H9 (cell line): ENCODE data around the gene TRIM67. TPM values are rescaled to one million over a fixed set of nuclear protein-coding genes. Genes with fewer than 3 reads are reported as not detected.

Source experiments
- DNase-seq: peaks from one replicate; pipeline ENCODE4 v3.0.0-alpha.2; 2017
- H2AFZ ChIP-seq: one replicate; pipeline ENCODE4 v1.6.1; 2013; ENCODE audit warnings: mild to moderate bottlenecking, low read length, control low read depth, moderate library complexity
- H2AK5ac ChIP-seq: 2 replicates; pipeline ENCODE4 v1.6.1; 2013; ENCODE audit warnings: low read length, control low read depth, mixed read lengths; ENCODE audit not compliant: insufficient read length
- H2BK120ac ChIP-seq: one replicate; pipeline ENCODE4 v1.6.1; 2013; ENCODE audit warnings: low read depth, mild to moderate bottlenecking, low read length, control low read depth, inconsistent platforms; ENCODE audit not compliant: poor library complexity, severe bottlenecking
- H2BK12ac ChIP-seq: 2 replicates; pipeline ENCODE4 v1.6.1; 2013; ENCODE audit warnings: low read length, control low read depth, mixed read lengths, low read depth; ENCODE audit not compliant: insufficient read length
- H2BK15ac ChIP-seq: 2 replicates; pipeline ENCODE4 v1.6.1; 2013; ENCODE audit warnings: low read depth, low read length, control low read depth
- H2BK20ac ChIP-seq: one replicate; pipeline ENCODE4 v1.6.1; 2013; ENCODE audit warnings: low read depth, mild to moderate bottlenecking, low read length, control low read depth, inconsistent platforms; ENCODE audit not compliant: poor library complexity, severe bottlenecking
- H2BK5ac ChIP-seq: 2 replicates; pipeline ENCODE4 v1.6.1; 2013; ENCODE audit warnings: low read length, control low read depth, mixed read lengths; ENCODE audit not compliant: insufficient read length
- H3K14ac ChIP-seq: 2 replicates; pipeline ENCODE4 v1.6.1; 2013; ENCODE audit warnings: low read length, control low read depth; ENCODE audit not compliant: insufficient read depth
- H3K18ac ChIP-seq: 2 replicates; pipeline ENCODE4 v1.6.1; 2013; ENCODE audit warnings: low read depth, mild to moderate bottlenecking, mixed read lengths, low read length, control low read depth; ENCODE audit not compliant: insufficient read length
- H3K23ac ChIP-seq: 2 replicates; pipeline ENCODE4 v1.6.1; 2013; ENCODE audit warnings: low read length, control low read depth, mixed read lengths, low read depth; ENCODE audit not compliant: insufficient read length
- H3K23me2 ChIP-seq: 2 replicates; pipeline ENCODE4 v1.6.1; 2013; ENCODE audit warnings: low read depth, mild to moderate bottlenecking, mixed read lengths, low read length, control low read depth; ENCODE audit not compliant: insufficient read length, poor library complexity, severe bottlenecking
- H3K27ac ChIP-seq: 2 replicates; pipeline ENCODE4 v1.5.1; 2013; ENCODE audit warnings: low read length, control low read depth, mixed read lengths, low read depth; ENCODE audit not compliant: insufficient read length
- H3K27me3 ChIP-seq: 2 replicates; pipeline ENCODE4 v1.6.1; 2013; ENCODE audit warnings: low read length, control low read depth, inconsistent platforms; ENCODE audit not compliant: insufficient read depth
- H3K4ac ChIP-seq: 2 replicates; pipeline ENCODE4 v1.6.1; 2013; ENCODE audit warnings: low read depth, mild to moderate bottlenecking, control low read depth, inconsistent platforms, low read length, moderate library complexity
- H3K4me1 ChIP-seq: 2 replicates; pipeline ENCODE4 v1.6.1; 2013; ENCODE audit warnings: low read length, control low read depth, inconsistent platforms; ENCODE audit not compliant: insufficient read depth
- H3K4me2 ChIP-seq: 2 replicates; pipeline ENCODE4 v1.6.1; 2013; ENCODE audit warnings: low read length, control low read depth, mixed read lengths; ENCODE audit not compliant: insufficient read length, insufficient read depth
- H3K56ac ChIP-seq: 2 replicates; pipeline ENCODE4 v1.6.1; 2013; ENCODE audit warnings: low read depth, mild to moderate bottlenecking, mixed read lengths, low read length, control low read depth; ENCODE audit not compliant: insufficient read length
- H3K79me1 ChIP-seq: 2 replicates; pipeline ENCODE4 v1.6.1; 2013; ENCODE audit warnings: low read depth, mild to moderate bottlenecking, moderate library complexity, low read length, control low read depth, inconsistent platforms; ENCODE audit not compliant: insufficient read depth, poor library complexity, severe bottlenecking
- H3K79me2 ChIP-seq: 2 replicates; pipeline ENCODE4 v1.6.1; 2013; ENCODE audit warnings: low read length, control low read depth, inconsistent platforms; ENCODE audit not compliant: insufficient read depth
- H3K9ac ChIP-seq: 2 replicates; pipeline ENCODE4 v1.6.1; 2013; ENCODE audit warnings: low read length, control low read depth, mixed read lengths; ENCODE audit not compliant: insufficient read length; ENCODE audit errors: extremely low read depth
- H3K9me3 ChIP-seq: one replicate; pipeline ENCODE4 v1.6.1; 2013; ENCODE audit warnings: low read depth, low read length, inconsistent platforms; ENCODE audit not compliant: control insufficient read depth
- H3T11ph ChIP-seq: one replicate; pipeline ENCODE4 v1.6.1; 2013; ENCODE audit warnings: mild to moderate bottlenecking, low read length, control low read depth, inconsistent platforms
- H4K20me1 ChIP-seq: one replicate; pipeline ENCODE4 v1.6.1; 2013; ENCODE audit not compliant: control insufficient read depth, insufficient read length, insufficient read depth
- H4K5ac ChIP-seq: 2 replicates; pipeline ENCODE4 v1.6.1; 2013; ENCODE audit warnings: low read depth, mild to moderate bottlenecking, mixed read lengths, low read length, control low read depth; ENCODE audit not compliant: insufficient read length
- H4K8ac ChIP-seq: replicated peaks from 2 replicates; pipeline ENCODE4 v1.6.1; 2013; ENCODE audit warnings: low read length, control low read depth, mixed read lengths, low read depth; ENCODE audit not compliant: insufficient read length
- H4K91ac ChIP-seq: 2 replicates; pipeline ENCODE4 v1.6.1; 2013; ENCODE audit warnings: low read depth, mild to moderate bottlenecking, moderate library complexity, mixed read lengths, low read length, control low read depth; ENCODE audit not compliant: insufficient read length
- H3K27ac Mint-ChIP-seq, 3 experiments: 2 replicates in 2 of 3; 3 replicates in 1 of 3; pipeline ENCODE4 v1.8.0; 2020 to 2021; ENCODE audit warnings: mixed read lengths in 3 of 3, mild to moderate bottlenecking in 1 of 3, moderate library complexity in 1 of 3
- H3K27me3 Mint-ChIP-seq: 2 replicates; pipeline ENCODE4 v1.8.0; 2021; ENCODE audit warnings: low read depth, mild to moderate bottlenecking, moderate library complexity, mixed read lengths
- H3K36me3 Mint-ChIP-seq, 3 experiments: 2 replicates in 2 of 3; 3 replicates in 1 of 3; pipeline ENCODE4 v1.8.0; 2020 to 2021; ENCODE audit warnings: low read depth in 3 of 3, mixed read lengths in 3 of 3; ENCODE audit not compliant: insufficient read depth in 1 of 3
- H3K4me1 Mint-ChIP-seq, 2 experiments: 2 replicates each; pipeline ENCODE4 v1.8.0; 2020; ENCODE audit warnings: mixed read lengths in 2 of 2
- H3K4me3 Mint-ChIP-seq, 2 experiments: 2 replicates in 1 of 2; 3 replicates in 1 of 2; pipeline ENCODE4 v1.8.0; 2020 to 2021; ENCODE audit warnings: mild to moderate bottlenecking in 2 of 2, mixed read lengths in 2 of 2, moderate library complexity in 1 of 2
- H3K9me3 Mint-ChIP-seq, 2 experiments: 2 replicates in 1 of 2; 3 replicates in 1 of 2; pipeline ENCODE4 v1.8.0; 2020; ENCODE audit warnings: mild to moderate bottlenecking in 2 of 2, mixed read lengths in 2 of 2, moderate library complexity in 1 of 2
- WGBS: extraction: QIAGEN DNeasy Blood & Tissue Kit; methylation state at CpG from one replicate; pipeline ENCODE4 v1.1.7; 2013; ENCODE audit warnings: missing lambda C conversion rate, low lambda C conversion rate, mixed read lengths; ENCODE audit not compliant: insufficient read length; ENCODE audit errors: extremely low coverage; 5-methylcytosine and 5-hydroxymethylcytosine counted together
- total RNA-seq: library from RNA; stranded (reverse); gene quantifications from 2 replicates; pipeline ENCODE4 v1.2.1, GENCODE V29; 2021
- TF ChIP-seq, protein P1 (sequence below): fragments of 200-600 bp; sonication (generic); conservative IDR thresholded peaks from 3 replicates; pipeline ENCODE4 v1.8.0; 2021; ENCODE audit warnings: antibody characterized with exemption, mild to moderate bottlenecking

TRIM67 gene
- total RNA-seq, 1 experiment from 2014 or later: not detected

DNA sequence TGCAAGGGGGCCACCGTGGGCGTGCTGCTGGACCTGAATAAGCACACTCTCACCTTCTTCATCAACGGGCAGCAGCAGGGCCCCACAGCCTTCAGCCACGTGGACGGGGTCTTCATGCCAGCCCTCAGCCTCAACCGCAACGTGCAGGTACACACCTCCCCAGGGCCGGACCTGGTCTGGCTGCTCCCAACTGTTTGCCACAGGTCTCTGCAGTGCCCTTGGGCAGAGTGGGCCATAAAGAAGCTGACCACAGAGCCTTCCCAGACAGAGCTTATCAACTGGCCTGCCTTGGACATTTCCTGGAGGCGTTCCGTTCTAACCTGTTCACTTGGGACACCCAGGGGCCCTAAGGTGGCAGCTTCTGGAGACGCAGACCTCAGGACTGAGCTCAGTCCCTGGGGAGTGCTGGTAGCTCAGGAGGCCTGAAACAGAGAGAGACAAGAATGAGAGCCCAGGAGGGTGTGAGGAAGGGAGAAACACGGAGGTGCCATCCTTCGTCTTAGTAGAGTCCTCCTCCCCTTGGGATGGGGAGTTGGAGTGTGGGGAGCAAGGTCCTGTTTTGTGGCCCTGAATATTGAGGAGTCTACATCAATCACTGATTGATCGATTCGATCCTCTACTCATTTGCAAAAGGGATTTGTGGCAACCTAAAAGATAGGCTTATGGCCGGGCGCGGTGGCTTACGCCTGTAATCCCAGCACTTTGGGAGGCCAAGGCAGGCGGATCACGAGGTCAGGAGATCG, 52.1 kb downstream of the TRIM67 start:
- Mint-ChIP-seq H3K36me3 (no peaks in the 10 kb centered on the region), H3K27me3 (peaks cover 99% of the 10 kb centered on the region), H3K4me3 (no peak overlapping the region), H3K9me3 (no peaks in the 10 kb centered on the region; a peak in 2 of 5 replicates), H3K27ac (no peak overlapping the region; a peak in 1 of 7 replicates), H3K4me1 (peaks cover 27 to 35% of the 10 kb centered on the region in 2 experiments)
- H3K9ac ChIP-seq: no peak overlapping the region
- no peak overlapping the region for H3K4ac ChIP-seq
- no peak overlapping the region for H2BK12ac ChIP-seq
- no peak overlapping the region for H3K18ac ChIP-seq
- no peak overlapping the region for H3K27ac ChIP-seq
- H3K79me1 ChIP-seq: no peaks in the 10 kb centered on the region
- no peak overlapping the region for H3K56ac ChIP-seq
- H3K79me2 ChIP-seq: no peaks in the 10 kb centered on the region
- no peak overlapping the region for H4K8ac ChIP-seq
- H3K4me2 ChIP-seq: no peak overlapping the region
- no peak overlapping the region for H4K91ac ChIP-seq
- DNase-seq: no peak
- TF ChIP-seq, protein P1, sequence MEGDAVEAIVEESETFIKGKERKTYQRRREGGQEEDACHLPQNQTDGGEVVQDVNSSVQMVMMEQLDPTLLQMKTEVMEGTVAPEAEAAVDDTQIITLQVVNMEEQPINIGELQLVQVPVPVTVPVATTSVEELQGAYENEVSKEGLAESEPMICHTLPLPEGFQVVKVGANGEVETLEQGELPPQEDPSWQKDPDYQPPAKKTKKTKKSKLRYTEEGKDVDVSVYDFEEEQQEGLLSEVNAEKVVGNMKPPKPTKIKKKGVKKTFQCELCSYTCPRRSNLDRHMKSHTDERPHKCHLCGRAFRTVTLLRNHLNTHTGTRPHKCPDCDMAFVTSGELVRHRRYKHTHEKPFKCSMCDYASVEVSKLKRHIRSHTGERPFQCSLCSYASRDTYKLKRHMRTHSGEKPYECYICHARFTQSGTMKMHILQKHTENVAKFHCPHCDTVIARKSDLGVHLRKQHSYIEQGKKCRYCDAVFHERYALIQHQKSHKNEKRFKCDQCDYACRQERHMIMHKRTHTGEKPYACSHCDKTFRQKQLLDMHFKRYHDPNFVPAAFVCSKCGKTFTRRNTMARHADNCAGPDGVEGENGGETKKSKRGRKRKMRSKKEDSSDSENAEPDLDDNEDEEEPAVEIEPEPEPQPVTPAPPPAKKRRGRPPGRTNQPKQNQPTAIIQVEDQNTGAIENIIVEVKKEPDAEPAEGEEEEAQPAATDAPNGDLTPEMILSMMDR: no peak
- WGBS: no CpG with 5 or more reads among the region's 22 CpGs
- H4K5ac ChIP-seq: no peak overlapping the region
- no peak overlapping the region for H2AK5ac ChIP-seq
- H3K4me1 ChIP-seq: no peaks in the 10 kb centered on the region
- H2AFZ ChIP-seq: no peak overlapping the region
- no peak overlapping the region for H2BK120ac ChIP-seq
- no peaks in the 10 kb centered on the region for H3K9me3 ChIP-seq
- H3K27me3 ChIP-seq: peaks cover 53% of the 10 kb centered on the region
- no peak overlapping the region for H2BK15ac ChIP-seq
- H2BK5ac ChIP-seq: no peak overlapping the region
- H3K14ac ChIP-seq: no peak overlapping the region; the same call in 1 of the 2 replicates
- no peak overlapping the region for H3T11ph ChIP-seq
- no peaks in the 10 kb centered on the region for H3K23me2 ChIP-seq
- no peak overlapping the region for H2BK20ac ChIP-seq
- no peak overlapping the region for H3K23ac ChIP-seq
- H4K20me1 ChIP-seq: no peaks in the 10 kb centered on the region
